HG03558 (cell line): ENCODE data around the gene RNF5.

Experiments used
- ATAC-seq: cut with Tn5 transposase; IDR thresholded peaks from one replicate; pipeline ENCODE4 v1.9.1; 2021; ENCODE audit warnings: moderate number of reproducible peaks; ENCODE audit not compliant: unreplicated experiment; ENCODE audit errors: extremely low read depth

Gene RNF5

DNA sequence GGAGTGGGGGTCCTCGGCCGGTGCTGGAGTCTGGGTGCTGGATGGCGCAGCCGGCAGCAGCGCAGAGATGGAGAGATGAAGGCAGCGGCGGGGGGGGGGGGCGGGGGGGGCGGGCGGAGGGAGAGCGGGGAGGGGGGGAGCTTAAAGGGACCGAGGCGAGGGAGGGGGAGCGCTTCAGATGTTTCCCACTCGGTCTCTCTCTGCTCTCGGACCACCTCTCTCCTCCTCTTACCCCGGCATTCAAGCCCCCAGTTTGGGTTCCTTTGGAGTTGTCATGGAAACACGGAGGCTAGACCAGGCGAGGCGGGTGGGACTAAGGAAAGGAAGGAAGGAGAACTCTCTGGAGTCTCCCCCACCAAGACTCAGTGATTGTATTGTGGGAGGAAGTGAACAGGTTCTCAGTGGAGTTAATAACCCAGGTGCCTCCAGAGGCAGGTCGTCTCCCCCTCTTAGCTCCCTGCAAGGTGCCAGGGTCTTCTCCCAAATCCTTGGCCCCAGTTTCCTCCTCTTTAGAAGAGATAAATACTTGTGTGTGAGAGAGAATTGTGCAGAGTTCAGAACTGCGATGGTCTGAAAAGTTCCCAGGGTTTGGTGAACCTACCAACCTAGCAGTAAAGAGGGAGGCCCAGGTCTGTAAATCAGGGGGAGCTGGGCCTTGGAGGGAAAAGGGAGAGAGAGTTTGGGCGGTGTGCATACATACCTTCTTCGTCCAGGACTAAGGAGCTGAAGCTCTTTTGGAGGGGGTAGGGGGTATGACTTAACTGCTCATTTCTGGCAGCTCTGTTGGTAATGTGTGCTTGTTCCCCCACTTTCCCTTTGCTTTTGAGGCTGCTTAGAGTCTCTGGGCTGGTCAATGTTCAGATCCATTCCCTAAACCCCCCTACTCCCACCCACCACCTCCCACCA lies 26.1 kb upstream of the RNF5 start, which contains the start of gene PRRT1:
TSS of gene PRRT1 (minus strand) at position 77 of the 906 bp plus-strand sequence. CDS start 112 bp downstream, outside the sequence.
- ATAC-seq = no peak

DNA sequence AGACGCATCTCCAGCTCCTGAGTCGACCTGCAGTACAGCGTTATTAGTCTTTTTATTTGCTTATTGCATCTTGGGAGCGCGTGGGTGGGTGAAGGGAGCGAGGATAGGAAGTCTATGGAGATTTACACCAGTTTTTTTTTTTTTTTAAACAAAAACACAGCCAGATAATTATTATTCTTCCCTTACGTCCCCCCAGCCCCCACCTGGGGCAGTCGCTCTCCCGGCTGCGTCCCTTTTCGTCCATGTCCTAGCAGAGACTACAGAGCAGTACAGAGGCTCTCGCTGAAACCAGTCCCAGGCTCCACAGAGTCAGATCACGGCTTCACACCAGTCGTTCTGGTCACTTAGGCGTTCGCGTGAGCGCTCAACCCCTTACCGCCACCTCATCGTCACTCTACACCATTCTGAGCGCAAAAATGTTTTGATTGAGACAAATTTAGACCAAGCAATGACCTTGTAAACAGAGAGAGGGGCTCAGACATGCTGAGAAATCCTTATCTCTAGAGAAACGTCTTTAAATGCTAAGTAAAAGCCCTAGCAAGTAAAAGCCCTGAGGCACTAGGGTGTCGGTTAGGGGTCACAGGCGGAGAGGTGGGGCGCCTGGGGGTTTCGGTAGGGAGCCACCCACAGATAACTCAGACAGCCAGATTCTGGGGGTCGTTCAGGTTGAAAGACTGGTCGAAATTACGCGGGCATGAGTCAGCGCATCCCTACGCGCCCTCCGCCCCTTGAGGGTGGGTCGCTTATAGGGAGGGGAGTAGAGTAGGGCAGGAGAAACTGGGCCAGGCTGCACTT lies 25.2 kb upstream of the RNF5 start:
- ATAC-seq = no peak

DNA sequence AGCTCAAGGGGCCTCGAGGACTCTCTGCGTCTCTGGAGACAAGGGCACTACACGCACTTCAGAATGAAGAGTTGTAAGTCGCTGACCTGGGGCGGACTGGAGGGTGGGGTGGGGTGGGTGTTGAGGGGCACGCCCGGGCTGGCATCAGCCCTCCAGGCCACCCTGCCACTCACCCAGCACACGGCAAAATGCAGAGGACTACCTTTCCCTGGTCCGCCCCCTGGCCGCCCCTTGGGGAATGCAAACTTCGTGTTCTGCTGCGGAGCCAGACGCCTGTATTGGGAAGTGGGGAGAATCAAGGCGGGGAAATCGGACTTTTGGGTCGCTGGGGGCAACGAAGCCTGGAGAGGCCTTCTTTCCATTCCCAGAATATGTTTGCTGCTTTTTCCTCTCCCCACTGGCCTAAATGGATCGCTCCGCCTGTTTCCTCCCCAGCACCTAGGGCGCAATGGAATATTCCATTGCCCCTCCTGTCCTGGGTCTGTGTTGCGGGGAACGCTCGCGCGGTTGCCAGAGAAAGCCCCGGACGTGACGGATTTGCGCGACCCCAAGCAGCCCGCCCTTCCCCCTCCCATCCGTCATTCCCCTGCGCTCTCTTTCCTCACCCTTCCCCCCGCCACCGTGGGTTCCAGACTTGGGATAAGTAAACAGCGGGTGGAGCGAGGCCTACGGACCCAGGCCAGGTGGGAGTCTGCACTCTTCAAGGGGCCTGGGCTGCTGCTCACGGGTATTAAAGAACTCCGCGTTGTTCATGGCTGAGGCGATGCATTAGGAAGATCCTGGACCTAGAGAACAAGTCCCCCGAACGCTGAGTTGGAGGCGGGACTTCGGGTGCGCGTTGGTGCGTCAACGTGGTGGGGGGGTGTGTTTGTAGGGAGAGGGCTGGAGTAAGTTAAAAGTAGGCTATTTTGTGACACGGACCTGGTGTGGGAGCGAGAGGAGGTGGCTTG lies 24.4 kb upstream of the RNF5 start, which contains the start of gene PPT2:
TSS of gene PPT2 (plus strand) at position 578 of the 950 bp plus-strand sequence. CDS start 454 bp downstream, outside the sequence.
- ATAC-seq = no peak

DNA sequence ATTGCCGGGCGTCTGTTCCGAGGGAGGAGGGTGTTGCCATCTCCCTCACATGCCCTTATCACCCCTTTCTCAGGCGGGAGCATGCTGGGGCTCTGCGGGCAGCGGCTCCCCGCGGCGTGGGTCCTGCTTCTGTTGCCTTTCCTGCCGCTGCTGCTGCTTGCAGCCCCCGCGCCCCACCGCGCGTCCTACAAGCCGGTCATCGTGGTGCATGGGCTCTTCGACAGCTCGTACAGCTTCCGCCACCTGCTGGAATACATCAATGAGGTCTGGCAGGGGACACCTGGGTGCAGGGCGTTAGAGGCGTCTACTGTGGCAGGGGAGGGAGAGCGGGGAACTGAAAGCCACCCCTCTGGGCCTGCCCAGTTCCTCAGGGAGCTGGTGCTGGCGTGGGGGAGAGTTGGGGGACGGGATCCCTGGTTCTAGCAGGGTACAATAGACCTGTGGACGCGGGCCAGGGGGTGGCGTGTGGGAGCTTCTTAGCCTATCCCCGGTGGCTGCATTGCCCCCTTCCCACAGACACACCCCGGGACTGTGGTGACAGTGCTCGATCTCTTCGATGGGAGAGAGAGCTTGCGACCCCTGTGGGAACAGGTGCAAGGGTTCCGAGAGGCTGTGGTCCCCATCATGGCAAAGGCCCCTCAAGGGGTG lies 23.6 kb upstream of the RNF5 start:
- ATAC-seq = no peak

DNA sequence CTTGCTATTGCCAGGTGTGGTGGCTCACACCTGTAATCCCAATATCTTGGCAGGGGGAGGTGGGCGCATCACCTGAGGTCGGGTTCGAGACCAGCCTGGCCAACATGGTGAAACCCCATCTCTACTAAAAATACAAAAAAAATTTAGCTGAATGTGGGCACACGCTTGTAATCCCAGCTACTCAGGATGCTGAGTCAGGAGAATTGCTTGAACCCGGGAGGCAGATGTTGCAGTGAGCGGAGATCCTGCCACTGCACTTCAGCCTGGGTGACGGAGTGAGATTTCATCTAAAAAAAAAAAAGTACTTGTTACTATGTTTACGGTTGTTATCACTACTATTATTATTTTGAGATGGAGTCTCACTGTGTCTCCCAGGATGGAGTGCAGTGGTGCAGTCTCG lies 21.3 kb upstream of the RNF5 start:
- no peak for ATAC-seq

DNA sequence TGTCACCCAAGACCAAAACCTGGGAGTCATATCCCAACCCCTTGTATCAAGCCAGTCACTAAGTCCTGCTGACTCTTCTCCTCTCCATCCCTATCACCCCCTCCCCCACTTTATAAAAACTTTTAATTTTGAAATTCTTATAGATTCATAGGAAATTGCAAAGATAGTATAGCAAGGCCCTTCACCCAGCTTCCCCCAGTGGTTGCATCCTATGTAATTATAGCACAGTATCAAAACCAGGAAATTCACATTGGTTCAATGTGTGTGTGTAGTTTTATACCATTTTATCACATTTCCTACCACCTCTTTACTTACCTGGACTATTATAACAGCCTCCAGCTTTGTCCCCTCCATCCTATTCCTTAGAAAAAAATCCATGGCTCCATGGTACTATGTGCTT lies 20.2 kb upstream of the RNF5 start:
- ATAC-seq = no peak

DNA sequence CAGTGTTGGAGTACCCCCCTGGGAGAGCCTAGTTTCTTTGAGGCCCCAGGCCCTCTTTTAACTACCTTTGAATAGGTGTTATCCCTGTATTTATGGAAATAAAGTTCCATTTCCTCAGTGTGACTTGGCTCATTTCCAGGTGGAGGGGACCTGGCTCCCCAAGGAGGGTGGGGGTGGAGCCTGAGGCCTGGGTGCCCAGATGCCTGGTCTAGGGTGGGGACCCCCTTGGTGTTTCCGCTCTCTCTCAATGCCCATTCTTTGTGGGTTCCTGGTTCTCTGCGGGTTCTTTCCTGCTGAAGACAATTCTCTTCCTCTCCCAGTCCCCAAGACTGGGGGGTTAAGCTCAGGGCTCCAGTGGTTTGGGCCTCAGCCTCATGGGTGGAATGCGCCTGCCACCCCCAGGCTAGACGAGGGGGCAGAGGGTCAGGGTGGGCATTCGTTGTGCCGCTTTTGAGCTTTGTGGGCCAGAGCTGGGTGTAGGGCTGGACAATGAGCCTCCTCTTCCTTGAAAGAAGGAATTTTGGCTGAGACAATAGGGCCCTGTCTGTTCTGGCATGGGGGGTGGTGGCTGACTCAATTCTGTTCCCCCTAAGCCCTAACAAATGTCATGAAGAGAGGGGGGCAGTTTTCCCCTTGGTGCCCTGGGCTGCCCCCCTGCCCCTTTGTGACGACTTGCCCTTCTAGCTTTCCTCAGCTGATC lies 14.5 kb upstream of the RNF5 start:
- no peak for ATAC-seq

DNA sequence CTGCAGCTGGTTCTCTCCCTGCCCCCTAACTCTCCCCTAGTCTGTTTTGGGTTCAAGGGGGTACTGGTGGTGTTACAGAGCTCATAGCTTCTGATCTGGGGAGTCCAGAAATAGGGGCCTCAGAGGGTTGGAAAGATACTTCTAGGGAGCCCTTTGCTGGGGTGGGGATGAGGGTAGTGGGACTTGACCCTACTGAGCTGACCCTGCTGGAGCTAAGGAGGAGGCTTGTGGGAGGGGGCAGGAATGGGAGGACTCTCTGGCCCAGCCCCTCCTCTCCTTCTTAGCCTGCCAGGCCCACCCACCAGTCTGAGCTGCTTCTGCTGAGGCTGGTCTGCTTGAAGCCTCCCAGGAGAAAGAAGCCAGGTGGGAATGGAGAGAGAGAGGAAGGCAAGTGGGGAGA lies 13.9 kb upstream of the RNF5 start, which contains the start of gene EGFL8:
TSS of gene EGFL8 (plus strand) at position 301 of the 400 bp plus-strand sequence. CDS start 1,571 bp downstream, outside the sequence.
- ATAC-seq = no peak

DNA sequence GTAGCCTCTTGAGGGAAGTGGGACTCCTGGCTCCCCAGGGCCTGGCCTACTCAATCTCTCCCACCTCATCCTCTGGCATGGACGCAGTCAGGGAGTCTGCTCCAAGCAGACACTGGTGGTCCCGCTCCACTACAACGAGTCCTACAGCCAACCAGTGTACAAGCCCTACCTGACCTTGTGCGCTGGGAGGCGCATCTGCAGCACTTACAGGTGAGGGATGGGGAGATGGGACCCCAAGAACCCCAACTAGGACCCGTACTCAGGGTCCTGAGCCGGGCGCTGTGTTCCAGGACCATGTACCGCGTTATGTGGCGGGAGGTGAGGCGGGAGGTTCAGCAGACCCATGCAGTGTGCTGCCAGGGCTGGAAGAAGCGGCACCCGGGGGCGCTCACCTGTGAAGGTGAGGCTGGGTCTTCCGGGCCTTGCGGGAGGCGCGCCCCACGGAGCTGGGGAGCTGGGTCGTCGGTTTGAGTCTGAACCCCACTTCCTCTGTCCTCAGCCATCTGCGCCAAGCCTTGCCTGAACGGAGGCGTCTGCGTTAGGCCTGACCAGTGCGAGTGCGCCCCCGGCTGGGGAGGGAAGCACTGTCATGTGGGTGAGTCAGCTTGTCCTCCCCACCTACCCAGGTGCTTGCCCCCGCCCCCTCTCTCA lies 11.7 kb upstream of the RNF5 start:
- no peak for ATAC-seq

DNA sequence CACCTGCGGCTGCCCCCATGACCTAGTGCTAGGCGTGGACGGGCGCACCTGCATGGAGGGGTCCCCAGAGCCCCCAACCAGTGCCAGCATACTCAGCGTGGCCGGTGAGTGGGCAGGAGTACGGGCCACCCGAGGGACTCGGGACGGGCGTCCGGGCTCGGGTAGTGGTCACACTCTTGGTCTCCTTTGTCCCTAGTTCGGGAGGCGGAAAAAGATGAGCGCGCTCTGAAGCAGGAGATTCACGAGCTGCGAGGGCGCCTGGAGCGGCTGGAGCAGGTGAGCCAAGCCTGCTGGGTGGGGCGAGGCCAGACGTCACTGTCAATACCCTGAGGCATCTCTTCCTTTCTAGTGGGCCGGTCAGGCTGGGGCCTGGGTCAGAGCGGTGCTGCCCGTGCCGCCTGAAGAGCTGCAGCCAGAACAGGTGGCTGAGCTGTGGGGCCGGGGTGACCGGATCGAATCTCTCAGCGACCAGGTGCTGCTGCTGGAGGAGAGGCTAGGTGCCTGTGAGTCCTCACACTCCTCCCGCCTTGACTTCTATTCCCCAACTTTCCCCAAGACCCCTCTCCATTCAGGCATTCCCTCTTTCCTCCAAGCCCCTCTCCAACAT lies 10.9 kb upstream of the RNF5 start:
- no peak for ATAC-seq

DNA sequence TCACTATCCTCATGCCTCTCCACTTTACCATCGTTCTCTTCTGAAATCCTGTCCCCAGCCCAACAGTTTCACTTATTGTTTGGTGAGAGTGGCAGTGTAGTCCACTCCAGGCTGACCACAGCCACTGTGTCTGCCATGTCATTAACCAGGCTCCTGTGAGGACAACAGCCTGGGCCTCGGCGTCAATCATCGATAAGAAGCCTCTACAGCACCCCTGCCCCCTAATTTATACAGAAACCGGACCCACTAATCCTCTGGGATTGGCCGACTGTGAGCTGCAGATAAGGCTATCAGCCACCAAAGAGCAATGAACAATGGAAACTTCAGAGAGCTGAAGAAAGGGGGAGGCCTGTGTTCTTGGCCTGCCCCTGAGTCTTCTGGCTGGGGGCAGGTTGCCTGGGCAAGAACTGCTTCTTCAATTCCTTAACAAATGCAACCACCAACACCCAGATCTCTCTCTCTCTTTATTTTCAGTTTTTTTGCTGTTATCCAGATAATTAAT lies 10.4 kb upstream of the RNF5 start:
- no peak for ATAC-seq

DNA sequence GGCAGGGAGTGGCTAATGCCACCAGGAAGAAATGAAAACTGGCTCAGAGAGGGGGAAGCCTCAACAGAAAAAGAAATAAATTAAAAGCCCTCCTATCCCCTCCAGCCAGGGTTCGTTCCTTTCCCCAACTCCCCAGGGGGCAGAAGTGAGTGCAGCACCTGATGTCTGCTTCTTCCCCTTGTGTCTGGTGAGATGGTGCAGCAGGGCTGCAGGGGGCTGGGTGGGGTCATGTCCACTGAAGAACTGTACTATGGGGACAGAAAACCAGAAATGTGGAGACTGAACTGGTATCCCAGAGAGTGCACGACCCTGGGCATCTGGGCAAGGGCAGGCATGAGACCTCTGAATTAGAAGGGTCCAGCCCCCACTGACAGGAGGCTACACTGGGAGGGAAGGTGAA lies 9.9 kb upstream of the RNF5 start:
- no peak for ATAC-seq

DNA sequence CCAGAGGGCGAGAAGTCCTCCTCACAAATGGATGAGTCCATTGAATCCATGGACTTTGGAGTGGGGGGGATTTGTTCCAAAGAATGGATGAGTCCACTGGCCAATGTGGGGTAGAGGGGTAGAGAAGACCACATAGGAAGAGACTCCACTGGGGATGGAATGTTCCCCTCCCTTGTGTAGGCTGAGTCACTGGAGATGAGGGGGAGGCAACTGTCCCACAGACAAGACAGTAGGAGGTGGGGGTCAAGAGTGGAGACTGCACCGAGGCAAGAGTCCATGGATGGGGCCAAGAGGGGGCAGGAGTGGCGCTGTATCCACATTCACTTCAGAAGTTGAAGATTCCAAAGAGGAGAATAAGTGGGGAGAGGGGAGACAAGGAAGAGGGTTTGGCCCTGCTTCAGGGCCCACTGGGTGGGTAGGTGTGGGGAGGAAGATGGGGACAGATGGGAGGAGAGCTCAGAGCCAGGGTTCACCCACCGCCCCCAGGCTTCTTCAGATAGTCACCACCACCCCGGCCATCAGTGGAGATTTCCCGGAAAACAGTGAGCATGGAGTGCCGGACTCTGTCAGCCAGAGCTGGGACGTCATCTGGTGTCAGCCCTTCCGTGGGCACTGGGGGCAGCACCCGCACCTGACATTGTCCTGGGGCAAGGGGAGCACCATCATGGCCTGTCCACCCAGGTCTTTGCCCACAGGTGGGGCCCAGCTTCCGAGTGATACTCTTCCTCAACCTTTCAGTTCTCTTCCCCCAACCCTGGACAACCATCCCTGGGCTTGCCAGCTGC lies 9.2 kb upstream of the RNF5 start:
- ATAC-seq = no peak

DNA sequence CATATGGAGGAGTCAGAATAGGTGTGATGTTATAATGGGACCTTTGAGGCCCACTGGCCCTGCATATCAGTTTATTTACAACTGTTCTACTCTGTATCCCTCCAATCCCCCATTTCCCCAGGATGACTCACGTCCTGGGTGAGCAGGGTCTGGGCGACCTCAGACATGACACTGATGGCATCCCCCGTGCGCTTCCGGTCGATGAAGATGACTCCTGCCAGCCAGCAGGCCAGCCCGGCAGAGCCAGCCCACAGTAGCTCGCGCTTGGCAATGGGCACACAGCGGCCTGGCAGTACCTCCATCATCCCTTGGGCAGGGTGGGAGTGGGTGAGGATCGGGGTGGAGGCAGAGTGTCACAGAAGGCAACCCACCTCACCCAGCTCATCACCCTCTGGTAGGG lies 7.9 kb upstream of the RNF5 start:
- no peak for ATAC-seq

DNA sequence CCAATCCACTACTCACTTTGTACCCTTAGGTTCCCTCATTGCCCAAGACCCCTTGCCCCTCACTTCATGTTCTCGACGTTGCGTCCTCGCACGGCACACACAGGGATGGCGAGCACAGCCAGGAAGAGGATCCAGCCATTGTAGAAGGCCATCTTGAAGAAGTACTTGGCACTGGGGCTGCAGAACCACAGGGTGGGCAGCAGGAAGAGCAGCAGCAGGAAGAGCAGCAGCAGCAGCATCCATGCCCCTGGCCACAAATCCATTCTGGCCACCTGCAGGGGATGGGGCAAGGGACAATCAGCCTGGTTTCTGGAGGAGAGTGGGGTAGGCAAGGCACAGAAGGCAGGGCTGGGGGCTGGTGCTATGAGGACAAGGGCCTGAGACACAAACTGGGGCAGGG lies 7.0 kb upstream of the RNF5 start:
- ATAC-seq = no peak

DNA sequence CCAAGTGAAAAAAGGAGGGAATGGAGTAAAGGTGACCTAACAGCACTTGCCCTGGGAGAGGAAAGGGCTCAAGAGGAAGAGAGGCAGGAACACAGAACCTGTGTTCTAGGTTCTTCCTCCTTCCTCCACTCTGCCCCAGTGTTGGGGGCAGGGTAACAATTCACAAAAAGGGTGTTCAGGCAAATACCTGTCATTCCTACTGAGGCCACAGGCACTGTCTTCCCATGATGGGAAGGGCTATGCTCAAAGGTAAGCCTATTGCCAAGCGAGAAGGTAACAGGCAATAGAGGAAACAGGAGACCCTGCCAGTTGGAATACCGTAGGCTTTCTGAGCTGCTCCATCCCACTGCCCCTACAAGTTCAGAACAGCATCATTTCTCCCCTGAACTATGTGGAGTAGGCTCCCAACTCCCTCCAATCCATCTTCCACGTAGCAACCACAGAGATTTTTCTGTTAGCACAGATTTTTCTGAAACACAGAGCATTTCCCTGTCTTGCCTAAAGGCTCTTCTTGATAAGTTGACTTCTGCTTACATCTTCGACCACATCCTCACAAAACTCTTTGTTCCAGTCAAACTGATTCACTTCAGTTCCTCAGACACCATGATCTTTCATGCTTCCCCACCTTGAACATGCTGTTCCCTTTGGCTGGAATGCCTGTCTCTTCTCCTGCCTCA lies 5.0 kb upstream of the RNF5 start:
- ATAC-seq = no peak
